NCI-H345 treated with DMSO at 0.1 percent for 48 hours (cell line): ENCODE measurements around the gene HSD11B2.

Experiments used
- DNase-seq: peaks from one replicate; lab custom pipeline; 2025; ENCODE audit not compliant: unreplicated experiment; lab: John Stamatoyannopoulos, UW

The HSD11B2 gene

DNA sequence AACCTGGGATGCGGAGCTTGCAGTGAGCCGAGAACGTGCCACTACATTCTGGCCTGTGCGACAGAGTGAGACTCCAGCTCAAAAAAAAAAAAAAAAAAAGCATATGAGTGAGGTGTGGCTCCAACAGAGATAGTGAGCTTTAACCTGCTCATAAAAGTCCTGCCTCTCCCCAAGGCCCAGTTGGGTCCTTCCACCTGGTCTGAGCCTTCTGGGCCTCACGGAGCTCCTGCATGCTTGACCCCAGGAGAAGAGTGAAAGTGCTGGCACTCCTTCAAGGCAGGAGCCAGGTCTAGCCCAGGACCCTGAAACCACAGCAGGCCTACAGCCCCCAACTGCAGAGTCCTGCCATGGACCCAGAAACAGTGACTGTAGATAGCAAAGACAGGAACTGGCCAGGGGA is 17.7 kb downstream of the HSD11B2 start:
- no peak for DNase-seq

DNA sequence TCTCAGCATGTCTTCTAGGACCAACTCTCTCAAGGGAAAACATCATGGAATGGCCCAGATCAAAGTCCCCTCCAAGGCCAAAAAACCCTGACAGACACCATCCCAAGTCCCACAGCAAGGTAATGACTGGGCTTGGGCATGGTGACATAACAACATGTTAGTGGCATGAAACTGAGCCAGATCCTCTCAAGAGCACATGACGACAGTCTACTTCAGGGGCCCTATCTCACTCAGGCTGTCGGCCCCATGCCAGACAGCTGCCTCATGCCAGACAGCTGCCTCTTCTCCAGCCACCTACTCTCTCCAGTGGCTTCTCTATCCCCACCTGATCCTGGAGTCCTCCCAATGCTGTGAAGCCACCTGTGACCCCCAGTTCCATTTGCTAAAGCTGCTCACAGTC is 18.4 kb downstream of the HSD11B2 start:
- DNase-seq: no peak

GRCh38 chr16:67449739-67450138 is 18.8 kb downstream of the HSD11B2 start:
- no peak for DNase-seq

GRCh38 chr16:67451061-67451703 is 20.3 kb downstream of the HSD11B2 start:
- DNase-seq: no peak

GRCh38 chr16:67451704-67452435 is 20.9 kb downstream of the HSD11B2 start:
- no peak for DNase-seq

DNA sequence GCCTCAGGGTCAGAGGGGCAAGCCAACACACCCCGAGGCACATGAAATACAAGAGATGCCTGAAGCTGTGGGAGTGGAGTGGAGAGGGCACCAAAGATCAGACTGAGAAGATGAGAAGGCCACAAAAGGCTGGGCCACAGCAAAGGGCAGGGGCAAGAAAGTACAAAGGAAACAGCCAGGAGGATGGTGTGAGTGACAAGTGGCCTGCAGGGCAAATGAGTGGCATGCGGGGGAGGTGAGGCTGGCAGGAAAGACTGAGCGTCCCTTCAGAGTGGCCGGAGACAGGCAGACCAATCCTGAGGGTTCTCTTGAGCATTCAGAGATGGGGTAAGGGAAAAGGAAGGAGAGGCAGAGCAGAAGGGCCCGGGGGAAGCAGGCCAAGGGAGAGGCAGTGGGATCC is 23.2 kb downstream of the HSD11B2 start:
- DNase-seq: no peak

GRCh38 chr16:67454852-67455251 is 23.9 kb downstream of the HSD11B2 start:
- no peak for DNase-seq

DNA sequence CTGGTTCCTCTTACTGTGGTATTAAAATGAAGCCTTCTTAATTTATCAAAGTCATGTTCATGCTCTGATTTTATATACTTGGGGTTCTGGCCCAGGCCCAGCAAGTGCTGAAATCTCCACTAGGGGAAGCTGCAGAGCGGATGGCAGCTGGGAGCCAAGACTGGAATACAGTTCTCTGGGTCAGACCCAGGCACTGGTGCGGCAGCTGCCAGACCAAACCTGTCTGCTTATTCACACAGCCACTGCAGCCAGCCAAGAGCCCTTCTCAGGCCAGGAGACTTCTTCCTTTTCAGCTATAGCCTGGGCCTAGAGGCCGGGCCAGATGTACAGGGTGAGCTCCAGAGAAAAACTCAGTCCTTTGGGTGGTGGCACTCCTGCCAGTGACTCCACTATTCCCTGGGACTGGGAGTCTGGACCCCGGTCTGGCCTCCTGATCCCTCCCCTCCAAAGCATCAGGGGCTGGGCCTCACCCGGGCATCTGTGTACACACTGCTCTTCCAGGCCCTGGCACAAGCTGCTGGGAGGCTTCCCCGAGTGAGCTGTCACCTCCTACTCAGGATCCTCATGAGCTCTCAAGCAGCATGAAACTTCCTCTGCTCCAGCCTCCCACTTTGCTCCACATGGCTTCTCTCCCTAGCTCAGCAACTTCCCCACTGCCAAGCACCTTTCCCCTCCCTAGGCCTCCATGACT is 25.6 kb downstream of the HSD11B2 start:
- no peak for DNase-seq

DNA sequence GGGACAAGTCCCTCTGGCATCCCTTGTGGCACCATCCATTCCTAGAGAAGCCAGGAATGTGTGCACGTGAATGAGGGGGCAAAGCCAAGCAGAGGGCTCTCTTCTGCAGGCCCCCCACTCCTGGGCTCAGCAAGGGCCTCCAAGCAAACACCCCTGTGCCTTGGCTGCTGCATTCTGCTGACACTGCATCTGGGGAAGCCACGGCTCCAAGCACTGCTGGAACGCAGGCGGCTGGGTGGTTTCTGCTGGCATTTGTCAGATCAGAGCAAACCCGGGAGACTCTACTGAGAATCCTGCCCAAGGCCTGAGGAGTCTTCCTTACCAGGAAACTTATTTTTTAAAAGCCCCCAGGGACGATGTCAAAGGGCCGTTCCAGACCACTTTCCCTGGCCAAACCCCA is 26.7 kb downstream of the HSD11B2 start:
- no peak for DNase-seq

DNA sequence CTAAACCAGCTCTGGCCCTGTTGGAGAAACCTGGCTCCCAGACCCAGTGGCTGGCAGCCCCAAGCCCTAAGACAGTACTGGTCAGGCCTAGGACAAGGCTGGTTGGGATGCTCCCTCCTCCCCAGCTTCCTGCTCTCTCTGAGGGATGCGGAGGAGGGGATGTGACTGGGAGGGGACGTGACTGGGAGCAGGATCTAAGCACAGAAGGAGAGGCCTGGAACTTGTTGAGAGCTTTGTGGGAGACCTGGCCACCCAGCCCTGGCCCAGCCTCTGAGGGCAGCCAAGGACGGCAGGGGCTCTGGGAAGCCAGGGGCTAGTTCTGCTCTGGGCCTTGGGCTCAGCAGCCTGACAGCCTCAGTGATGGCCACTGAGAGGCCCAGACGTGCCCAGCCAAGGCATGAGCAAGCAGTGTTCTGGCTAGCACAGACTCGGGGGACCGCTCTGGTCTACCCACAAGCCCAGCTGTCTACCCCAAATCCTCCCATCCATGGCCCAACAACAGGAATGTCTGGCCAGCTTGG is 27.3 kb downstream of the HSD11B2 start:
- no peak for DNase-seq

DNA sequence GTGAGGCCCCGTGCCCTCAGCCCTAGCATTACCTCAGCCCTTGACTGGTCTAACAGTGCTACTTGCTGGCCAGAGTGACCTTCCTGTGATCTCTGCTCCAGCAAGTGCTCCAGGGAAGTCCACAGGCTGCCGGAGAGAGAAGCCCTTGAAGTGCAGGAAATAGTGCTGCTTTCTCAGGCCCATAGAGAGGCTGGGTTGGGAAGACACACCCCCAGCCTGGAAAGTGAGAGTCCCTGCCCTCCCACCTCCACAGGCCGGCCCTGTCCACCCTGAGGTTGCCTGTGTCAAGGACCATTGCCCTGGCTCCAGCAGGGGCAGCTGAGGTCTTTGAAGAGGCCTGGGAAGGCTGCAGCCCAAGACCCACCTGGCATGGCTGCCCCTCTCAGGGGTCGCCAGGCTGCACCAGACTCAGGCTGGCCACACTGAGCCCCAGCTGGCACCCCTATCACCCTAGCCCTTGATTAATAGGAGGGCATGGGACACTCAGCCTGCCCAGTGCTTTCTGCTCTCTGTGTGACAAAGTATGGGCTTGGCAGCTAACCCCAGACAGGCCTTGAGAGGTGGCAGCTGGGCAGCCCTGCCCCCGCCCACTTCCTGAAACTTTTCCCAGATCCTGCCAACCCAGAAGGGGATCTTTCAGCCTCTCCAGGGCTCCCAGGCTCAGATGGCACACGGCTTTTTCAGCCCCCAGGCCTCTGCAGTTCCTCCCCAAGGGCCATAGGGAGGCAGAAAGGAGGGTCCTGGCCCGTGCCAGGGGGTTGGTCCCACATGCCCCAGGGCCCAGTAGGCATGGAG is 28.3 kb downstream of the HSD11B2 start:
- DNase-seq: no peak

DNA sequence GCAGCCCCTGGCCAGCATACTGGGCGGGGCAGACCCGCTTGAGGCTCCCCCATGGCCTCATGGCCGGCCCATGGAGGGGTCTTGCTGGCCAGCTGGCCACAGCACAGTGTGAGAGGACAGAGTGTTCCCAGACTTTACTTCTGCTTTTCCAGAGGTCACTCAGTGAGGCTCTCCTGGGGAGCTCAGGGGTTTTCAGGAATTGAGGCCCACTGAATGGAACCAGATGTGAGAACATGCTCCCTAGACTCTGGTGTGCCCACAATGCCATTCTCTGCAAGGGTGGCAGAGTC is 28.9 kb downstream of the HSD11B2 start:
- DNase-seq: no peak

- DNase-seq: no peak
Measured at GRCh38 chr16:67460168-67460567, 29.2 kb downstream of the HSD11B2 start.

GRCh38 chr16:67460961-67461360 is 30.0 kb downstream of the HSD11B2 start:
- no peak for DNase-seq

- DNase-seq: no peak
Measured at GRCh38 chr16:67461600-67462278, 30.8 kb downstream of the HSD11B2 start.

GRCh38 chr16:67462279-67462655 is 31.3 kb downstream of the HSD11B2 start:
- no peak for DNase-seq

- DNase-seq: no peak
Measured at GRCh38 chr16:67463059-67463458, 32.1 kb downstream of the HSD11B2 start.

GRCh38 chr16:67463691-67464090 is 32.8 kb downstream of the HSD11B2 start:
- no peak for DNase-seq

GRCh38 chr16:67464565-67464964 is 33.6 kb downstream of the HSD11B2 start:
- no peak for DNase-seq

DNA sequence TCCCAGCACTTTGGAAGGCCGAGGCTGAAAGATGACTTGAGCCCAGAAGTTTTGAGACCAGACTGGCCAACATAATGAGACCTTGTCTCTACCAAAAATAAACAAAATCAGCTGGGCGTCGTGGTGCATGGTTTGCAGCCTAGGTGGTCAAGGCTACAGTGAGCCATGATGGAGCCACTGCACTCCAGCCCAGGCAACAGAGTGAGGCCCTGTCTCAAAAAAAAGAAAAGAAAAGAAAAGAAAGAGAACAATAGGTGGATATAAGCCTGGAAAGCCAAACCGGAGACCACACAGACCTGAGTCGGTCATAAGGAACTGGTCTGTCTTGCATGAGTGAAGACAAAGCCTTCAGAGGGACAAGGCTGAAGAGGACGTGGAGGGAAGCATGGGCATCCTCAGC is 35.7 kb downstream of the HSD11B2 start:
- DNase-seq: no peak

- DNase-seq: no peak
Measured at GRCh38 chr16:67468731-67469130, 37.8 kb downstream of the HSD11B2 start.
